Right atrium auricular region (tissue), 2 donors: ENCODE data around the gene NID2. TPM values are rescaled to one million over a fixed set of nuclear protein-coding genes. Genes with fewer than 3 reads are reported as not detected.
A peak's percentile ranks its signal among the peaks of the same experiment; 100 is the strongest.

Source experiments
- DNase-seq: peaks from one replicate; pipeline ENCODE4 v3.0.0-alpha.2; 2019; ENCODE audit warnings: low spot score
- H3K27ac ChIP-seq, 2 donors: fragments of 200-600 bp; sonication (generic); 1 replicate in 1 of 2; 2 replicates in 1 of 2; pipeline ENCODE4 v1.5.1; 2016 to 2019
- H3K27me3 ChIP-seq, 2 donors: fragments of 200-600 bp; sonication (generic); one replicate each; pipeline versions ENCODE4 v1.5.1 to v1.6.0; 2017 to 2019
- H3K36me3 ChIP-seq: fragments of 200-600 bp; sonication (generic); one replicate; pipeline ENCODE4 v1.5.1; 2016
- H3K4me1 ChIP-seq, 2 donors: fragments of 200-600 bp; sonication (generic); one replicate each; pipeline versions ENCODE4 v1.5.1 to v1.6.0; 2017 to 2019
- H3K4me3 ChIP-seq, 2 donors: fragments of 200-600 bp; sonication (generic); 1 replicate in 1 of 2; 2 replicates in 1 of 2; pipeline ENCODE4 v1.5.1; 2017 to 2019; ENCODE audit warnings: mild to moderate bottlenecking in 1 of 2, moderate library complexity in 1 of 2
- H3K9me3 ChIP-seq, 2 donors: fragments of 200-600 bp; sonication (generic); one replicate each; pipeline ENCODE4 v1.5.1; 2019
- CTCF ChIP-seq, 2 donors: fragments of 200-600 bp; sonication (generic); IDR thresholded peaks; one replicate each; pipeline ENCODE4 v1.5.1; 2019; ENCODE audit warnings: antibody characterized with exemption in 2 of 2
- total RNA-seq, 2 donors: library from RNA; depleted of rRNA; stranded (reverse); fragments of >200 nt; gene quantifications; one replicate each; pipeline ENCODE4 v1.1.0, GENCODE V29; 2016

NID2 gene
- total RNA-seq, 2 donors from 2014 or later: 23.0 to 41.2 TPM

GRCh38 chr14:51999084-51999483 is 69.8 kb downstream of the NID2 start:
- Histone ChIP-seq H3K4me3 (no peak overlapping the region), H3K27me3 (no peaks in the 10 kb centered on the region), H3K36me3 (peaks cover 59% of the 10 kb centered on the region), H3K9me3 (no peaks in the 10 kb centered on the region), H3K4me1 (peaks cover 0 to 36% of the 10 kb centered on the region in 2 donors), H3K27ac (no peak overlapping the region)
- DNase-seq: no peak
- no peak for TF ChIP-seq CTCF (IDR thresholded peaks at IDR 0.05)

GRCh38 chr14:51998348-51998747 is 70.5 kb downstream of the NID2 start:
- Histone ChIP-seq H3K4me3 (no peak overlapping the region), H3K4me1 (peaks cover 0 to 33% of the 10 kb centered on the region in 2 donors), H3K36me3 (peaks cover 58% of the 10 kb centered on the region), H3K27me3 (no peaks in the 10 kb centered on the region), H3K9me3 (no peaks in the 10 kb centered on the region), H3K27ac (no peak overlapping the region)
- no peak for TF ChIP-seq CTCF (IDR thresholded peaks at IDR 0.05)
- DNase-seq: no peak

DNA sequence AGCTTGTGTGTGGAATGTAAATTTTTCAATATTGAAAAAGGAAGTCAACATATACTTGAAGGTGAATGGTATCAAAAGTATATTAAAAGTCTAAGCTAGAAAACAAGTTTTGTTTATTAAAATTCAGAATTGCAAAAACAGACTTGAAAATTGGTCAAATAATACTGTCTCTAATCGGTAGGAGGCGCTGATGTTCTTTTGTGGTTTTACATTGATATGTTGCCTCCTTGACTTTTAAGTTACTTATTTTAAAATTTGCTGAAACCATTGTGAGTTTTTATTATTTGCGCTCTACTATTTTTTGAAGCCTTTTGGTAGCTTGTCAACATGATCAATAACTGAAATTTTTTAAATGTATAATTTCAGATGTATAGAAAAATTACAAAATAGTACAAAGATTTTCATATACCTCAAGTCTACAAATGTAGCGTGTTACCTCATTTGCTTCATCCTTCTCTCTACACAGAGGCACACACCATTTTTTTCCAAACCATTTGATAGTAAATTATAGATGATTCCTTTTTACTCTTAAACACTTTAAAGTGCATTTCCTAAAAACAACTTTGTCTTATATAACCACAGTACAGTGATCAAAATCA is 72.6 kb downstream of the NID2 start:
- TF ChIP-seq CTCF (IDR thresholded peaks at IDR 0.05): peak; percentile 45 to 87
- H3K27me3 ChIP-seq: no peaks in the 10 kb centered on the region
- peaks cover 0 to 28% of the 10 kb centered on the region in 2 donors for H3K4me1 ChIP-seq
- H3K4me3 ChIP-seq: no peak overlapping the region
- no peaks in the 10 kb centered on the region for H3K9me3 ChIP-seq
- no peak for DNase-seq
- peaks cover 58% of the 10 kb centered on the region for H3K36me3 ChIP-seq
- H3K27ac ChIP-seq: no peak overlapping the region

DNA sequence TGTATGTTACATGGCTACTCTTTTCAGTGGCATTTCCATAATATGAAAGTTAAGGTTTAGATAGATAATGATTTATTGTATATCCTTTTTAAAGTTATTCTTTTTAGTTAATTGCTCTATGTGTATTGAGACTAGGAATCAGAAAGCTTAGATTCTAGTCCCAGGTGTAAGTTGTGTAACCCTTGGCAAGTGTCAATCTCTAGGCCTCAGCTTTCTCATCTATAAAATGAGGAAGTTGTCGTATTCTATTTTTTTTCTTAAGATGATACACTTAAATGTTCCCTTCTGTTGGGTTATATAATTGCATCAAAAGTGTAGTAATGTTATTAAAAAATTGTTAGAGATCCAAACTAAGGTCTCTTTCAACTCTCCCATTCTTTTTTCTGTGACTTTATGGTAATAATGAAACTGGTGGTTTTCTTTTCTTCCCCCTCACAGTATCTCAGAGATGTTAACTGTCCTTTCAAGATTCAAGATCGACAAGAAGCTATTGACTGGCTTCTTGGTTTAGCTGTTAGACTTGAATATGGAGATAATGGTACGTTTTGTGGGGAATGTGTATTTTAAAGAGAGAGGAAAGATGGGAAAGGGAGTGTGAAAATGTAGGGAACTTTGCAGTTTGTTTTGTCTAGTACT is 75.5 kb downstream of the NID2 start:
- no peak for TF ChIP-seq CTCF (IDR thresholded peaks at IDR 0.05)
- Histone ChIP-seq H3K36me3 (peaks cover 44% of the 10 kb centered on the region), H3K4me3 (no peak overlapping the region), H3K4me1 (peaks cover 0 to 33% of the 10 kb centered on the region in 2 donors), H3K9me3 (no peaks in the 10 kb centered on the region), H3K27me3 (no peaks in the 10 kb centered on the region), H3K27ac (no peak overlapping the region)
- DNase-seq: no peak

GRCh38 chr14:51990488-51990887 is 78.4 kb downstream of the NID2 start:
- Histone ChIP-seq H3K27ac (peak overlapping the region in 1 of 2 donors; percentile 92), H3K36me3 (peaks cover 33% of the 10 kb centered on the region), H3K9me3 (no peaks in the 10 kb centered on the region), H3K4me1 (peaks cover 0 to 34% of the 10 kb centered on the region in 2 donors), H3K27me3 (no peaks in the 10 kb centered on the region), H3K4me3 (peak overlapping the region in 1 of 2 donors; percentile 99)
- TF ChIP-seq CTCF (IDR thresholded peaks at IDR 0.05): no peak
- no peak for DNase-seq
